GM12878 (cell line): ENCODE measurements around the gene TUBB4B.

Experiments
- EGR1 ChIP-seq, 2 experiments: IDR thresholded peaks; 1 replicate in 1 of 2; 2 replicates in 1 of 2; pipeline ENCODE4 v1.6.1; 2011 to 2012; ENCODE audit warnings: low read depth in 2 of 2, low read length in 2 of 2, borderline replicate concordance in 1 of 2, mild to moderate bottlenecking in 1 of 2, moderate library complexity in 1 of 2
- HDGF ChIP-seq: fragments of 450-650 bp; IDR thresholded peaks from 2 replicates; pipeline ENCODE4 v1.6.1; 2016; ENCODE audit warnings: antibody characterized with exemption
- MEF2A ChIP-seq: IDR thresholded peaks from 2 replicates; pipeline ENCODE4 v1.6.1; 2011; ENCODE audit warnings: low read depth, mild to moderate bottlenecking, low read length, moderate library complexity; ENCODE audit not compliant: insufficient read depth
- MYC ChIP-seq: IDR thresholded peaks from 2 replicates; pipeline ENCODE4 v1.6.1; 2011; ENCODE audit warnings: mild to moderate bottlenecking, low read length, moderate library complexity, inconsistent platforms; ENCODE audit not compliant: insufficient read depth, insufficient replicate concordance, insufficient read length, severe bottlenecking
- NFYA ChIP-seq: IDR thresholded peaks from 2 replicates; pipeline ENCODE4 v1.6.1; 2011; ENCODE audit warnings: low read depth, mild to moderate bottlenecking, low read length, improper control_type of control experiment, borderline replicate concordance
- NRF1 ChIP-seq: conservative IDR thresholded peaks from 2 replicates; pipeline ENCODE4 v1.6.1; 2011; ENCODE audit warnings: mild to moderate bottlenecking, low read depth, low read length, improper control_type of control experiment
- POLR2A ChIP-seq: IDR thresholded peaks from 2 replicates; pipeline ENCODE4 v1.6.1; 2011; ENCODE audit warnings: low read depth, mild to moderate bottlenecking, low read length
- ZNF384 ChIP-seq: IDR thresholded peaks from 2 replicates; pipeline ENCODE4 v1.6.1; 2012; ENCODE audit warnings: low read depth, mild to moderate bottlenecking, low read length, improper control_type of control experiment, borderline replicate concordance
- TF ChIP-seq, protein P1 (sequence below), 3 experiments: IDR thresholded peaks in 2 of 3; conservative IDR thresholded peaks in 1 of 3; 2 replicates each; pipeline ENCODE4 v1.5.1; 2011; ENCODE audit warnings: low read depth in 3 of 3, low read length in 3 of 3, mild to moderate bottlenecking in 3 of 3, control low read depth in 2 of 3, moderate library complexity in 2 of 3, inconsistent platforms in 1 of 3, mixed read lengths in 1 of 3; ENCODE audit not compliant: control insufficient read depth in 2 of 3, insufficient read depth in 1 of 3; ENCODE audit errors: extremely low read depth in 1 of 3
- TF ChIP-seq, protein P2 (sequence below): fragments of 450-650 bp; IDR thresholded peaks from 2 replicates; pipeline ENCODE4 v1.6.1; 2017; ENCODE audit warnings: mild to moderate bottlenecking

DNA sequence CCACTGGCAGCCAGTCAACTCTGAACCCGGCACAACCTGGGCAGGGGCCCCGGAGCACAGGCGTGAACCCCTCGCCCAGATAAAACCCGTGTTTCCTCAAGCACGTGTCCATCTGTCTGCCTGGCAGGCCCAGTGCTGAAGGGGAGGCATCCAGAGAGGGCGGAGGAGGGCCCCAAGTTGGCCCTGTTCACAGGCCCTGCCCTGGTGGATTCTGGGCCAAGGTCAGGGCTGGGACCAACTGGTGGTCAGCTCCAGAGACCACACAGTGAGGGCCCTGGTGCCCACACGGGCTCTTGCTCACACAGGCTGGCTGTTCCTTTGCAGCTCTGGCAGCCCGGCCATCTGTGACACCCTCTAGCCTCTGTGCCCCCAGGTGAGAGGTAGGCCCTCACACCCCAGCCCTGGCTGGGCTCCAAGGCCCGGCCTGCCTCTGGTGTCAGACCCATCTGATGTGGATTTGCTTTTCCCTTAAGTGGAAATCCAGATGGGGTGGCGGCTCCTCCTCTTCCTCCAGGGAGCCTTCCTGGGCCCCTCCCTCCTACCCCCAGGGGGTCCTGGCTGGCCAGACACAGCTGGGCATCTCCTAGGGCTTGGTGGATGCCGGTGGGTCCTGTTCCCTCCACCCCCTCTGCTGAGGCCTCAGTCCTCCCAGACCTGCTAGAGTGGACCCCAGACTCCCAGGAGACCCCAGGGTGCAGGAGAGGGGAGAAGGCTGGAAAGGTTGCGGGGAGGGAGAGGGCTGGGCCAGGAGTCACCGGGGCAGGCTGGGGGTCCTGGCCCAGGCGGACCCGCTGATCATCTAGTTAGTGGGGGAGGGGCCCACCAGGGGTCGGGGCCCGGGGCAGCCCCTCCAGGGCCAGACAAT is 9.5 kb downstream of the TUBB4B start:
- TF ChIP-seq ZNF384 (no peak), POLR2A (no peak), NRF1 (no peak), EGR1 (IDR thresholded peaks at IDR 0.05; ENCODE audit: borderline replicate concordance in 1 of 2, low read depth in 2 of 2, low read length in 2 of 2) (no peak), MYC (no peak), HDGF (no peak), NFYA (no peak), MEF2A (no peak)
- TF ChIP-seq, protein P1, sequence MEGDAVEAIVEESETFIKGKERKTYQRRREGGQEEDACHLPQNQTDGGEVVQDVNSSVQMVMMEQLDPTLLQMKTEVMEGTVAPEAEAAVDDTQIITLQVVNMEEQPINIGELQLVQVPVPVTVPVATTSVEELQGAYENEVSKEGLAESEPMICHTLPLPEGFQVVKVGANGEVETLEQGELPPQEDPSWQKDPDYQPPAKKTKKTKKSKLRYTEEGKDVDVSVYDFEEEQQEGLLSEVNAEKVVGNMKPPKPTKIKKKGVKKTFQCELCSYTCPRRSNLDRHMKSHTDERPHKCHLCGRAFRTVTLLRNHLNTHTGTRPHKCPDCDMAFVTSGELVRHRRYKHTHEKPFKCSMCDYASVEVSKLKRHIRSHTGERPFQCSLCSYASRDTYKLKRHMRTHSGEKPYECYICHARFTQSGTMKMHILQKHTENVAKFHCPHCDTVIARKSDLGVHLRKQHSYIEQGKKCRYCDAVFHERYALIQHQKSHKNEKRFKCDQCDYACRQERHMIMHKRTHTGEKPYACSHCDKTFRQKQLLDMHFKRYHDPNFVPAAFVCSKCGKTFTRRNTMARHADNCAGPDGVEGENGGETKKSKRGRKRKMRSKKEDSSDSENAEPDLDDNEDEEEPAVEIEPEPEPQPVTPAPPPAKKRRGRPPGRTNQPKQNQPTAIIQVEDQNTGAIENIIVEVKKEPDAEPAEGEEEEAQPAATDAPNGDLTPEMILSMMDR (IDR thresholded peaks at IDR 0.05 in 2 of 3, conservative IDR thresholded peaks at IDR 0.05 in 1 of 3; ENCODE audit: control insufficient read depth in 2 of 3, extremely low read depth in 1 of 3, insufficient read depth in 1 of 3, low read depth in 3 of 3, low read length in 3 of 3): no peak
- TF ChIP-seq, protein P2, sequence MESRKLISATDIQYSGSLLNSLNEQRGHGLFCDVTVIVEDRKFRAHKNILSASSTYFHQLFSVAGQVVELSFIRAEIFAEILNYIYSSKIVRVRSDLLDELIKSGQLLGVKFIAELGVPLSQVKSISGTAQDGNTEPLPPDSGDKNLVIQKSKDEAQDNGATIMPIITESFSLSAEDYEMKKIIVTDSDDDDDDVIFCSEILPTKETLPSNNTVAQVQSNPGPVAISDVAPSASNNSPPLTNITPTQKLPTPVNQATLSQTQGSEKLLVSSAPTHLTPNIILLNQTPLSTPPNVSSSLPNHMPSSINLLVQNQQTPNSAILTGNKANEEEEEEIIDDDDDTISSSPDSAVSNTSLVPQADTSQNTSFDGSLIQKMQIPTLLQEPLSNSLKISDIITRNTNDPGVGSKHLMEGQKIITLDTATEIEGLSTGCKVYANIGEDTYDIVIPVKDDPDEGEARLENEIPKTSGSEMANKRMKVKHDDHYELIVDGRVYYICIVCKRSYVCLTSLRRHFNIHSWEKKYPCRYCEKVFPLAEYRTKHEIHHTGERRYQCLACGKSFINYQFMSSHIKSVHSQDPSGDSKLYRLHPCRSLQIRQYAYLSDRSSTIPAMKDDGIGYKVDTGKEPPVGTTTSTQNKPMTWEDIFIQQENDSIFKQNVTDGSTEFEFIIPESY: no peak
